Stimulated activated CD8-positive, alpha-beta memory T cell treated with anti-CD3 and anti-CD28 coated beads, Interleukin-12 subunit alpha, Interleukin-12 subunit beta, amount 100 ng/mL, for 1 hour (primary cell): Measurements from ENCODE around the gene BGN.

Experiments
- DNase-seq: peaks from one replicate; pipeline ENCODE4 v3.0.0-alpha.2; 2020; ENCODE audit warnings: low read depth

Gene BGN

DNA sequence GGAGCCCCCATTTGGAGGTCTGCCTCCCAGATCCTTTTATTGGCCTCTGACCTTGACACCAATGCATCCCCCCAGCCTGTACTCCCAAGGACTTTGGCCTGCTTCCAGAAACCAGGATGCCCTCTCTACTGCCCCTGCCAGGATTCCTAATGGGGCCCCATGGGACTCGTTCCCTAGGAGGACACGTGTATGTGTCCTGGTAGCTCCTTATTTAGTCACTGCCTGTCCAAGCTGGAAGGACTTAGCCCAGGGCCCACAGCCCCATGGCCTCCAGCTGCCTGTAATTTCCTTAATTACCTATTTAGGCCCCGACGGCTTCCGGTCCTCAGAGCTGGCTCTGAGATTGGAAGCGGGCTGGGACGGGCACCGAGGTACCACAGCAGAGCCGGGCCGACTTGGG, 32.0 kb downstream of the BGN start:
- DNase-seq: no peak

DNA sequence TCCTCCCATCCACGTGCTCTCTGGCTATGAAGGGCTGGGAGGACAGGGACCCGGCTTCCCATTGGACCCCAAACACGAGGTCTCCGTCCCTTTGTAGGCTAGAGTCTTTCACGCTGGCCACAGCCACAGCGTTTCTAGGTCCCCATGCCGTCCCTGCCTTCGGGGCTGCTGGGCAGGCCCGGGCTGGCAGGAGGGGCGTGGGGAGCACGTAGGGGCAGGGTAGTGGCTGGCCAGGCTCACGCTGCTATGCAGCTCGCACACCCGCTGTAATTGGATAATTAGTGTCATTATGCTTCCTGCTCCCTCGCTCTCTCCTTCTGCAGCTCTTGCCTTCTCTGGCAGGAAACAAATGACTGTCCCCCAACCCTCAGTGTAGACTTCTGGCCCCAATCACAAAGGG, 32.4 kb downstream of the BGN start:
- DNase-seq: no peak

DNA sequence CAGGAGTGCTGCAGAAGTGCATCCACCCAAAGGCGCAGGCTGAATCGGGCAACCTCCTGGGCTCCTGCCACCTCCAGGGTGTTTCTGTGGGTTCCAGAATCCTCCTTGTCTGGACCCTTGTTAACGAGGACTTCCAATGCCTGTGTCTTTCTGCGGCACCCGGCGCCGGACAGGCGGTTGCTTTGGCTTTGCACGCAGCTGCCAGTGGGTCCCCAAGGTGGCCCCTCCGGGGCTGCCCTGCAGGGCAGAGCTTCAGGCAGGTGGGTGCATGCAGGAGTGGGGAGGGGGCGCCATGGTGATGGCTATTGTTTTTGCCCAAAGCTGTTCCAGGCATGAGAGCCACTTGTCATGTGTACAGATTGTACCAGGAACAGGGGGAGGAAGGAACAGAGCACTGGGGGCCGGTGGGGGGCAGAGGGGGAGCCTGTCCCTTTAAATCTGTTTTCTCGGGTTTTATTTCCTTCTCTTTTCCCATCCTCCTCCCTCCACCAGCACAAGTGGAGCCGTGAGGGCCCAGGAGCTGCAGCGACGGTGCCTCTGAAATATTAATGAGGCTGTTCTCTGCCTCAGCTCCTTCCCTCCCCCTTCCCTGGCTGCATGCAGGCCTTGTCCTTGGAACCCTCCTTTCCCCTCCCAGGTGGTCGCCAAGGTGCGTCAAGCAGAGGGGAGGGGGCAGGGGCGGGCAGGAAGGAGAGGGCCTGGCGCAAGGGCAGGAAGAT, 35.8 kb downstream of the BGN start:
- no peak for DNase-seq

DNA sequence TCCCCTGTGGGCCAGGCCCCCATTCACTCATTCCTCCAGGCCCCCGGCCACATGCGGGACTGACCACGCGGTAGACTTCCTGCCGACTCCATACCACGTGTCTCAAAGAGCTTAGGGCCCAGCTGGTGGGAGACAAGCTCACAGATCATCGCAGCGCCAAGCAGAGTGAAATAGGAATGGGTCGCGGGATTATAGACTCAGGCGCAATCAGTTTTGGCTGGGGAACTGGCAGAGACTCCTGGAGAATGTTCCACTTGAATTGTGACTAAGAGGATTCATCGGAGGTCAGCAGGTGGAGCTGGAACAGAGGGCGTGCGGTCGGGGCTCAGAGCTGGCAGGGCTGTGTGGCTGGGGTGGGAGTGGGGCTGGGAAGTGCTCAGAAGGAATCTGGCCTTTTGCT, 38.3 kb downstream of the BGN start:
- no peak for DNase-seq

DNA sequence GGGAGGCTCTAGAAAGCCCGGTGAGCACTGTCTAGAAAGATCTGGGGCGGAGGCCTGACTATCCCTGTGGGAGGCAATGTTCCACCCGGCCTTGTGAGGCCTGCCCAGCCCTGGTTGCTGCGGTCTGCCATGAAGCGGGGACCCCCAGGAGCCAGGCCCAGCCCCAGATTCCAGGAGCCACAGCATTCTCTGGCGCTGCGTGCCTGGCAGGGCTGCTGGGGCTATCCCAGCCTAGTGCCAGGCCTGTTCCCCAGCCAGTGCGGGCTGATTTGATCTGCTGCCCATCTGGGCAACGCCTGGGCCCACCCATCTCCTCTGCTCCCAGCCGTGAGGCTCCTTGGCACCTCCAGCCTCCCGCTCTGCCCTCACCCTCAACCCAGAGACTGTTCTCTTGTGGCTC, 42.3 kb downstream of the BGN start:
- no peak for DNase-seq

DNA sequence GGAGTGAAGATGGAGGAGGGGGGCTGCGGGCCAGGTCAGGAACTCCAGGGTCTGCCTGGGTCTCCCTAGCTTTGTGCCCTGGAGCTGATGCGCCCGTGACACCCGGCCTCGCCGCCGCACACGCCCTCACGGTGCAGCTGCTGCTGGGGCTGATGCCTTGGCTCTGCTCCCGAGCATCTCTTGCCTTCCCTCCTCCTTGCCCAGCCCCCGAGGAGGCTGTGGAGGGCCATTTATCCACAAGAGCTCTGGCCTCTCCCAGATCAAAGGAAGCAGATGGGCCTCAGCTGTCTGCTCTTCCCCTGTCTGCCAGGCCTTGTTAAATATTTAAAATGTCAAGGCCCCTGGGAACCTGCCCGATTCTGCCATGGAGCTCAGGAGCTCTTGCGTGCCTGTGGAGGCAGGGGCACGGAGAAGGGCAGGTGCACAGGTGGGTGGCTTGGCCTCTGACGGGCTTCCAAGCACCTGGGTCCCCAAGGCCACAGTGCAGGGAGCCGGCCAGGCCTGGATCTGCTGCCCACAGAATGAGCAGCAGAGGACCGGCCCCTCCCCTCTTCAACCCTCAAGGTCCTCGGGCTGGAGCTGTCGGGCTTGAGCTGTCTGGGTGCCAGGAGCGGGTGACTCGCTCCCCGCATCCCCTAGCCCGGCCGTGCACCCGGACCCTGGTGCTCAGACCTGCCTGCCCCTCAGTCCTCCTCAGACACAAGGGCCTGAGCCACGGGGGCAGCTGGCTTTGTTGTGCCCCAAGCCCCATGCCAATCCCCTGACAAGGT, 42.9 kb downstream of the BGN start:
- DNase-seq: no peak

DNA sequence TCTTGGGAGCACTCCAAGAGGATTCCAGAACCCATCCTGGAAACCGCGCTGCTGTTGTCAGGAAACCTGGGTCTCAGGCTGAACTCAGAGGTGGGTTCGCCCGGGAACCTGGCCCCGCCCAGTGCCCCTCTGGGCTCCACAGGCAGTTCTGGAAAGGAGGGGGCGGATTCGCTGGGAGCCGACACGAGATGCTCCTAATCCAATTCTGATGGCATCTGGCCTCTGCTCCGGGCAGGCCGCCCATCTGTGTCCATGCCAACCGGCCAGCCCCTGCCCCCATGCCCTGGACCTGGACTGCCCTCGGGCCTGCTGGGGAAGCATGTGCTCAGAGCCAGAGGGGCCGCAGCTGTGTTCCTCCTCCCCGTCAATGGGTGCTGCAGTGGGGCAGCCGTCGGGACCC, 43.6 kb downstream of the BGN start:
- DNase-seq: no peak

DNA sequence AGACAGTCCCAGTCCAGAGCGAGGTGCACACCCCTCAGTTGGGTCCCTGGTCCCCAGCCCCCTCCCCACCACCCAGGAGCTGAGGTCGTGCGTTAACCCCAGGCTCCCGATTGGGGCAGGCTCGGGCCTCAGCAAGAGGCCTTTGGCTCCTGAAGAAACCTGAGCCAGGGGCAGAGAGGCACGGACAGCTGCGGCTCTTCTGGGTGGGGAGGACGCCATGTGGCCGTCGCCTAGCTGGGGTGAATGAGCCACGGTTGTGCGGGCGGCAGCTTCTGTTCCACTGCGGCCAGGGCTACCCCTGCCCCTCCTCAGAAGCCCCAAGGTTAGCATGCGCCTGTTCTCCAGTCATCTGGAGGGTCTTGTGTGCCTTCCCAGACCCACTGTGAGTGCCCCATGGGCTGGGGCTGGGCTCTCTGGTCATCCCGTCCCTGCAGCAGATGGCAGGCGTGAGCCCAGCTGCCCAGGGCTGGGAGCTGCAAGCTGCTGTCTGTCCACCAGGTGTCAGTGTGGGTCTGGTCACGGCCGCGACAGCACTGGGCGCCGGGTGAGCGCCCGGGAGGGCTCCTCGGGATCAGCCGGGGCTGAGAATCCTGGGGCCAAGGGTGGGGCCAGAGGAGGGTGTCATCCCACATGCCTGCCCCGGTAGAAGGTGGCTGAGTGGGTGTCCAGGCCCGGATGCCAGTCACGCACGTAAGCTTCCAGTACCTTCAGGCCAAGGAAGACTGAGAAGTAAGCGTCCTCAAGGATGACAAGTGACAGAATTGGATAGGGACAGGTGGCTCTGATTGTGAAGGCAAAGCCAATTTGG, 44.6 kb downstream of the BGN start:
- DNase-seq: peak; percentile 16

DNA sequence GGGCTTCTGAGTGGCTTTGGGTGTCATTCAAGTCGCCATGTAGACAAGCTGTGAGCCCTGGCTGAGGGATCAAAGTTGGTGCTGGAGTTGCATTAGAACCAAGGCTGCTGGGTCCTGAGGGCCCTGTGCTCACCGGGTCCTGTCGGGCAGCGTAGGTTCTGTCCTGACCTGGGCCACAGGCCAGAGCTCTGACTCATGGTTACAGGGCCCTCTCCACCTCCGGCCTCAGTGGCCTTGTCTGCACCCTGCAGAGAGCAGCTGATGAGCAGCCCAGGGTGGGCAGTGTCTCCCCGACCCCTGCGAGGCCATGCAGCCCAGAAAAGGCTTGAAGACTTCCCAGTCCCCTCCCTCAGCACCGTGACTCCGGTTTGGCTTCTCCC, 45.2 kb downstream of the BGN start:
- DNase-seq: no peak

DNA sequence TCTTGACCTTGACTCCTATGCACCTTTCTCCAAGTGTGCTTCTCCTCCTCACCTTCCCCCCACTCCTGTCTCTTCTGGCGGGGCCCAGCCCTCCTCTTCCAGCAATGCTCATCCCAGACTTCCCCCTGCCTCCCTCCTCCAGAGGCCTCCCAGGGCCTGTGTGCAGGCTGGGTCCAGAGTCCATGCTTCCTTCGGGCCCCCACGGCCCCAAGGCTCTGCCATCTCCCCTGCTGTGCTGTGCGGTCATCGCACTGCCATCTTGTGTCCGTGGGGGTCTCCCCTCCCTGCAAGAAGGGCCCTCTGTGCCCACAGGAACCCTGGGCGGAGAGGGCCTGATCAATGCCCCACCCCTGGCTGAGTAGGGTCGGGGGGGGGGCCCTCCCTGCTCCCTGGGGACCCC, 49.9 kb downstream of the BGN start:
- DNase-seq: no peak

DNA sequence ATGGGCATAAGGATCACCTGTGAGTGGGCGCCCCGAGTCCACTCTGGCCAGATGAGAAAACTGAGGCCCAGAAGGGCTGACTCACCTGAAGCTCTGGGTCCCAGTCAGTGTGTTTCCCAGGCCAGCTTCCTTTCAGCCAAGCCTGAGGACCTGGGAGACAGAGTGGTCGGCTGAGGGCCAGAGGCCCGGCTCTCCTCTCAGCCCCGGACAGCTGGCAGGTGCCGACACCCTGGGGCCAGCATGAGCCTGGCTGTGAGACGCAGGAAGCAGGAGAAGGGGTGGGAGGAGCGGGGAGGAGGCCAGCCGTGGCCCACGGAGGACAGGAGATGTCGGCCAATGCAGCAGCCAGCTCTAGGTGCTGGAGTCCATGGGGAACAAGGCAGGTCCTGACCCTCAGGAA, 51.6 kb downstream of the BGN start:
- no peak for DNase-seq

DNA sequence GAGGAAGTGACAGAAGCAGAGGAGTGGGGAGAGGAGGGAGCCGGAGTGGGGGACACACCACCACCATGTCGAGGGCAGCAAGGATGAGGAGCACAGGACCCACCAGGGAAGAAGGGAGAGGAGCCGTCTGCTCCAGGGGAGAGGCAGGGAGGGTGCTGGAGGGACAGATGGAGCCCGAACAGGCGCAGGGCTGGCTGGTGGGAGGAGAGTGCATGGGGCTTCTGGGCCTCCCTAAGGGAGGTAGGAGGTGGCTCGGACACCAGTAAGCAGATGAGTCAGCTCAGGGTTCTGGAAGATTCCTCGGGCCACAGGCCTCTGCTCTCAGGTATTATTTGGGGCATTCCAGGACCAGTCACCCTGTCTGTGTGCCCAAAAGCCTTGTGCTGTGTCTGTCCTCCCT, 52.4 kb downstream of the BGN start:
- DNase-seq: no peak

DNA sequence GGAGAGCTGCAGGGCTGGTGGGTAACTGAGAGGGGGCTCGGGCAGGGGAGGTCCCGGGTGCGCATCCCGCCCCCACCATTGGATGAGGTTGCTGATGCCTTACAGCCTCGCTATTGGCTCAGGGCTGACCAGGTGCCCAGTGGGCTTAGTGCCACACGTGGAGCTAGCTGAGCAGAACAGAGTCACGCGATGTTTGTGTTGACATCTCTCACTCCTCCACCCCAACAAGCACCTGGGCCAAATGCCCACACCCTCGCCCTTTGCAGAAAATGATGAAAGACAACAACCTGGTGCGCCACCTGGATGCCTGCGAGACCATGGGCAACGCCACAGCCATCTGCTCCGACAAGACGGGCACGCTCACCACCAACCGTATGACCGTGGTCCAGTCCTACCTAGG, 54.5 kb downstream of the BGN start:
- DNase-seq: no peak

DNA sequence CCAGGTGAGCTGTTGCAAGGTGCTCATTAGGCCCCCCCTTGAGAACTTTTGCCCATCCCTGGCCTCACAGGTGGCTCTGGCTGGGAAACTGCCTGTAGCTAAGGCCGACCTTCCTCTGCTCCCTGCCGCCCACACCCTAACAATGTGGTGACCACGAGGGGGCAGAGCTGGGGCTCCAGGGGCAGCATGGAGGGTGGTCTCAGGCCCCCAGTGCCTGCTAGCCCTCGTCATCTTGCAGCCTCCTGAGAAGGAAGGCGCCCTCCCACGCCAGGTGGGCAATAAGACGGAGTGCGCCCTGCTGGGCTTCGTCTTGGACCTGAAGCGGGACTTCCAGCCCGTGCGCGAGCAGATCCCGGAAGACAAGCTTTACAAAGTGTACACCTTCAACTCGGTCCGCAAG, 55.0 kb downstream of the BGN start:
- DNase-seq: no peak

DNA sequence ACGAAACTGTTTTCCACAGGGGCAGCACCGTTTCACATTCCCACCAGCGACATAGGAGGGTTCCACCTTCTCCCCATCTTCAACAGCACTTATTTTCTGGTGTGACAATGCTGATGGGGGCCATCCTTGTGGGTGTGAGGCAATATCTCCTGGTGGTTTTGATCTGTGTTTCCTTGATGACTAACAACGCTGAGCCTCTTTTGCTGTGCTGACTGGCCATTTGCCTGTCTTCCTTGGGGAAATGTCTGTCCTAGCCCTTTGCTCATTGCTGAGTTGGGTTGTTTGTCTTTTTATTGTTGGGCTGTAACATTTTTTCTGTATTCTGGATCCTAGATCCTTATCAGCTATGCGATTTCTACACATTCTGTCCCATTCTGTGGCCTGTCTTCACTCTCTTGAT, 56.4 kb downstream of the BGN start:
- DNase-seq: no peak

DNA sequence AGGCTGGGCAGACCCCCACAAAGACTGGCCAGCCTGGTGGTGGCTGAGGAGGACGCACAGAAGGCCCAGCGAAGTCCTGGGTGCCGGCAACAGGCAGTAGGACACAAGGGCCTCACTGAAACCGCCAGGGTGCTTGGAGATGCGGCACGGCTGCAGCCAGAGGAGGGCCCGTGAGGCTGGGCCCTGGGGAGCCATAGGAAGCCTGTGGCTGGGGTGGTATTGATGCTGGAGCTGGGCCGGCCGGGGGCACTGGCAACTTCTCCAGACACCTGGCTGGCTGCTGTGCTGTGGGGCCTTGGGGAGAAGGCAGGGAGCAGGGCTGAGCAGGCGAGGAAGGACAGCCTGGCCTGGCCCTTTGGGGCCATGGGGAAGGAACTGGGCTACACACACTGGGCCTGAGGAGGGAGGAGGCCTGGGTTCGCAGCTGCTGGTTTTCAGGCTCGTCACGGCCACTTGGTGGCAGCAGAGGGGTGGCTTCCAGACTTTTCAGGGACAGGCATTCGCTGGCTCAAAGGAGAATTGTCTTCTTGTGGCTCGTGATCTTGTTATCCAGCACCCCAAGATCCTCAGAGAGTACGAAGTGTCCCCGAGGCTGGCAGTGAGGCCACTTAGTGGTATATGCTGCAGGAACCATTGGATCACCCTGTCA, 59.9 kb downstream of the BGN start:
- DNase-seq: peak; percentile 32

DNA sequence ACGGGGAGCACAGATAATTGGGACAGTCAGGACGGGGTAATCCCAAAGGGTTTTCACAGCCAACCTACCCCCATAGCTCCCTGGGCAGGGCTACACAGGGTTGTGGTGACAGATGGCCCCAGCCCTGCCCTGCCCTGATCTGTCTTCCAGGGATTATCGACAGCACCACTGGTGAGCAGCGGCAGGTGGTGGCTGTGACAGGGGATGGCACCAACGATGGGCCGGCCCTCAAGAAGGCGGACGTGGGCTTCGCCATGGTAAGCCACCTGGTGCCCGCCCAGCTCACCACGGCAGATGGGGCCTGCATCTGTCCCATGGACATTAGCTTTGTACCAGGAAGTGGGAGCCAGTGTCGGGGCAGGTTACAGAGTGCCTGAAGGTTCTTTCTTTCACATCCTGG, 62.0 kb downstream of the BGN start:
- no peak for DNase-seq

DNA sequence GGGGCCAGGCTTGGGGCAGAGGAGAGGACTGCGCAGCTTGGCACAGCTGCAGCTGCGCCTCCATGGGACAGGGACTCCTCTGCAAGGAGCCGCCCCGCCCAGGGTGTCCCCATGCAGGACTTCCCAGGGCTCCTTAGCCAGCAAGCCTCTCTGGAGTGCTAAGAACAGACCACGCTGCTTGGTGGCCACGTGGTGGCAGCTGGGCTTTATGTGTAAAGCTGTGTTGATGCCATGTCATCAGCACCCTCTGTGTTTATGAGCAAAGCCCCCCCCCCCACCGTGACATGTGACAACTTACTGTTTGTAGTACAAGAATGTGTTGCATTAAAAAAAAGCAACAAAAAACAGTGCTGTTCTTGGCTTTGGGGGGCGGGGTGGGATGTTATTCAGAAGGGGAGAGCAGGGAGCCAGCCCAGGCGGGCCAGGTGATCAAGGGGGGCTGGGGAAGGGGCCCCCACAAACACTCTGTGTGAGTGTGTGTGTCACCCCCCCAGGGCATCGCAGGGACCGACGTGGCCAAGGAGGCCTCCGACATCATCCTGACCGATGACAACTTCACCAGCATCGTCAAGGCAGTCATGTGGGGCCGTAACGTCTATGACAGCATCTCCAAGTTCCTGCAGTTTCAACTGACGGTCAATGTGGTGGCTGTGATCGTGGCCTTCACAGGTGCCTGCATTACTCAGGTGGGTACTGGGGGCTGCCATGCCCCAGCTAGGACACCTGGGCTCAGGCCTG, 63.0 kb downstream of the BGN start:
- no peak for DNase-seq
